Hematopoietic multipotent progenitor cell treated with erythropoietin and hydrocortisone succinate and interleukin-3 and kit ligand, for 15 days (in vitro differentiated cells): ENCODE results near the gene ST6GAL1.
A peak's percentile ranks its signal among the peaks of the same experiment; 100 is the strongest.
"Not testable (repeated sequence)": the region's sequence is repeated elsewhere in the genome, so short reads cannot be mapped to it uniquely, and the experiment has no call there.

Experiments used
- DNase-seq: peaks from one replicate; pipeline ENCODE4 v3.0.0-alpha.2; 2015; ENCODE audit warnings: low spot score

The ST6GAL1 gene

DNA sequence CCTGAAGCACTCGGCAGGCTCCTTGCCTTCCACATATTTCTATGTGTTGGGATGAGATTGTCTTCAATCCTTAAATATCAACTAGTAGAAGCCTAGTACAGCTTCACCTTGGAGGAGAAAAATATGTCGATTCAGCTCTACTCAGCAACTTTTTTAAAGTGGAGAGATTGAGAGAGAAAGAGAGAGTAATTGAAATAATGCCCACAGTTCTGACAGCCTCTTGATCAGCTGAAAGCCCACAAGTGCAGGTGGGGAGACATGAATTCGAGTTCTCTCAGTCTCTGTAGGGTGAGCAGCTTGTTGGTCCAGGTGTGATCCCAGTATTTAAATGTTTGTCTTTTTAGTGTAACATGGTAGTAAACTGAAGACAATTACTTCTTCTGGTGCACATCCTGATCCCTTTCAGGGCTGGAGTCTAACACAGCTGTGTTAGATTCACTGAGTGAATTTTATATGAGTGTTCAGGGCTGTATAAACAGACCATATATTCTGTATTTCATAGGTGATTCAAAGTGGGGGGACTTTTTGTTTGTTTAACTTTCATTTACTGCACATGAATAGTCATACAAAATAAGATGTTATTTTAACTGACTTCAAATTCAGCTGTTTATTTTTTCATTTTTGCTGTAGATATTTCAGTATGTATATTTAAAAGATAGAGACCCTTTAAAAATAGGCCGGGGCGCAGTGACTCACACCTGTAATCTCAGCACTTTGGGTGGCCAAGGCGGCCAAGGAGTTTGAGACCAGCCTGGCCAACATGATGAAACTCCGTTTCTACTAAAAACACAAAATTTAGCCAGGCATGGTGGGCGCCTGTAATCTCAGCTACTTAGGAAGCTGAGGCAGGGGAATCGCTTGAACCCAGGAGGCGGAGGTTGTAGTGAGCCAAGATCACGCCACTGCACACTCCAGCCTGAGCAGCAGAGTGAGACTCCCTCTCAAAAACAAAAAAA lies 64.0 kb downstream of the ST6GAL1 start:
- DNase-seq = no peak

GRCh38 chr3:186996356-186996755 lies 66.0 kb downstream of the ST6GAL1 start:
- DNase-seq = no peak

DNA sequence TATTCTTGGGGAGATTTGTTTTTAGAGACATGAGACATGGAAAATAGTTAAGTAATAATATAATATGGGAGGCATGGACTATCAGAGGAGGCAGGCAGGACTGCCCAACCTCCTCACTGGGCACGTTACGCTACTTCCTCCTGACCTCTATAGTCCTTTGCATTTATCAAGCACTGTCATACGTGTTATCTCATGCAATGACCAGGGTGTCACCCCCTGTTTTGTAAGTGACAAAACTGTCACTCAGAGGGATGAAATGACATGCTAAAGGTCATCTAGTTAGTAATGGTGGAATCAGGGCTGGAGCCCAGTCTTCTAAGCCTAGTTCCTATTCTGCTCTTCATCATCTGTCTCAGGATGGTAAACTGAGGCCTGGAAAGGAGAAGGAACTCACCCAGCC lies 66.7 kb downstream of the ST6GAL1 start:
- DNase-seq = peak; percentile 17

- DNase-seq = no peak
These were observed 67.2 kb downstream of the ST6GAL1 start for GRCh38 chr3:186997473-186997939.

DNA sequence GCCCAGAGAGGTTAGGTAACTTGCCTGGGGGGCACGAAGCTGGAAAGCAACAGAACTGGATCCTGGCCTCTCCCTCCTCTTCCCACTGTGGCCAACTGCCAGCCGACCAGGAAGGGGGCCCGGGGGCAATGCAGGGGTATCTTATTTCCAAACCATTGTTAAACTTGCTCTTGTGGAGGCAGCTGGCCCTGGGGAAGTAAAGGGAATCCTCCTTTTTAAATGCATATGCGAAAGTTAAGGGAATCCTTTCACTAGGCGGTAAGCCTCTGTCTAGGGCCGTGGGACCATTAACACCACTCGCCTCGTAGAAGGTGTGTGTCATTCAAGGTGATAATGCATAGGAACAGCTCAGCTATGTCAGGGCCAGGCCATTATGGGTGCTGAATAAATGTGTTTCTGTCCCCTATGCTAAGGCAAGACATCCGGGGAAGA lies 68.6 kb downstream of the ST6GAL1 start:
- DNase-seq = no peak

- no peak for DNase-seq
These were observed 70.4 kb downstream of the ST6GAL1 start for GRCh38 chr3:187000711-187001151.

DNA sequence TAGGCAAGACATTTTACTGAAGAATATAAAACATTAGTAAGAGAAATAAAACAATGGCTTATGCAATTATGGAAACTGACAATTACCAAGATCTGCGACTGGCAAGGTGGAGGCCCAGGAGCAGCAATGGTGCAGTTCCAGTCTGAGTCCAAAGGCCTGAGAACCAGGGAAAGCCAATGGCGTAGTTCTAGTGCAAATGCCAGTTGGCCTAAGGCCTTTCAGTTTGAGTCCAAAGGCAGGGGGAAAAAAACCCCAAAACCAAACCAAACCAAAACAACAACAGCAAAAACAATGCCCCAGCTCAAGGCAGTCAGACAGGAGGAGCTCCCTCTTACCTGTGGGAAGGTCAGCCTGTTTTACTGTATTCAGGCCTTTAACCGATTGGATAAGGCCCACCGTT lies 72.6 kb downstream of the ST6GAL1 start:
- DNase-seq = no peak

DNA sequence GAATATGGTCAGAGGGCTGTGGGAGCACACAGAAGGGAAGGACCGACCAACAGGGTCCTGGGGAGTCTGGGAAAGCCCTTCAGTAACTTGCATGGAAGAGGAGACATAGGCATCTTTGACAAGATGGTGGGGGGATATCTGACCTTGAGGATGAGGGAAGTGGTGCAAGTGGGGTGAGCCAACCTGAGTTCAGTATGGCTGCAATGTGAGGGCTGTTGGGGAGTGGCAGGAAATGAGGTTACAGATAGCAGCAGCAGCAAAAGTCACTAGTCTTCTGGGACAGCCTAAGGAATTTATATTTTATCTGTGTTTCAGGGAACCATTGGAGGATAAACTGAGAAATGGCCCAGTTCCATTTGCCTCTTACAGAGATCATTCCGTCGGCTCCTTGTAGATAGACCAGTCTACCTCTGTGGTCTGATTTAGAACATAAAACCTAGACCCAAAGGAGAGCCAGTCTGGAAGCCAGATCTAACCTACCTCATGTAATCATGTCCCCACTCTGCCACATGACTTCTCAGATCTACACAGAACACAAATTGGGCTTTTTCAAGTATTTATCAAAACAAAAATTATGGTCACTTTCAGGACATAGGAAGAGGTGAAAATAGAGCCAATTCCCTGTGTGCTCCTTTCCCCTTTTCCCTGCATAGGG lies 75.6 kb downstream of the ST6GAL1 start:
- no peak for DNase-seq

- no peak for DNase-seq
These were observed 76.7 kb downstream of the ST6GAL1 start for GRCh38 chr3:187006864-187007630.

DNA sequence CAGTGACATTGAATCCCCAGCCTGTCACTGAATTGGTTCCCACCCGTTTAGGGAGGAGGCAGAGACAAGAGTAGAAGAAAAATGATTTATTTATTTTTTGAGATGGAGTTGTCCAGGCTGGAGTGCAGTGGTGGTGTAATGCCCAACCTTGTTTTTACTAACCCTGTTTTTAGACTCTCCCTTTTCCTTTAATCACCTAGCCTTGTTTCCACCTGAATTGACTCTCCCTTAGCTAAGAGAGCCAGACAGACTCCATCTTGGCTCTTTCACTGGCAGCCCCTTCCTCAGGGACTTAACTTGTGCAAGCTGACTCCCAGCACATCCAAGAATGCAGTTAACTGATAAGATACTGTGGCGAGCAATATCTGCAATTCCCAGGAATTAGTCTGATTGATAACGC lies 80.1 kb downstream of the ST6GAL1 start:
- DNase-seq = not testable (repeated sequence)

DNA sequence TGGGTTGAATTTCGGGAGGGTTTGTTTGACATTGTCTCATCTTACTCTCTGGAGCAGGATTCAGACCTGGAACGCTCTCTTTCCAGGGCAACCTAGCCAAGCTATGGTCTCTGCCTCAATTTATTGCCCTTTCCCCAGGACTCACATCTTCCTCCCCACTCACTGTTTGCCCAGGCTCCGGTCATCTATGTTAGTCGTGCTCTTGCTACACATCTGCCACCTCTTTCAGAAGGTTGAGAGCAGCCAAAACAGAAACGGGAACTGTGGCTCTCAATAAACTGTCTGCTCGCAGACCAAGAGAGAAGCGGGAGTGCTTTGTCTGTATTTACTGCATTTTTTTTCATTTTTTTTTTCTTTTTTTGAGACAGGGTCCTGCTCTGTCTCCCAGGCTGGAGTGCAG lies 81.6 kb downstream of the ST6GAL1 start:
- no peak for DNase-seq

DNA sequence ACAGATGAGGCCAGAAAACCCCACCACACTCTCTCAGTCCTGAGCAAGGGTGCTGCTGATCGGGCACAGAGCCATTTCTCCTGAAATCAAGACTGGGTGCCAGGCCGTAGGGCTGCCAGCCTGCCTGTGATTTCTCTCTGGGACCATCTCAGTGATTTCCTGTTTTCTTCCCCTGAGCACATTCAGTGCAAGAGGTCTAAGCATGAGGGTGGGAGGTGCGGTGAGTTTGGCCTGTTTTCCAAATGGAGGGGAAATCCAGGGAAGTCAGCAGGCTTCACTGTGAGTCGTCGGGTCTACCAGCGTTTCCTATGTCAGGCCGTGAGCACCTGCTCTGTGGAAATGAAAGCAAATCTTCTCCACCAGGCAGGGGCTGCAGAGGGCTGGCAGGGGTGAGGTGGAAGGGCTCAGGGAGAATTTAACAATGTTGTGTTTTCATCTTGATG lies 82.3 kb downstream of the ST6GAL1 start:
- no peak for DNase-seq

- no peak for DNase-seq
These were observed 82.9 kb downstream of the ST6GAL1 start for GRCh38 chr3:187013159-187013716.

- DNase-seq = no peak
These were observed 84.1 kb downstream of the ST6GAL1 start for GRCh38 chr3:187014417-187014864.

DNA sequence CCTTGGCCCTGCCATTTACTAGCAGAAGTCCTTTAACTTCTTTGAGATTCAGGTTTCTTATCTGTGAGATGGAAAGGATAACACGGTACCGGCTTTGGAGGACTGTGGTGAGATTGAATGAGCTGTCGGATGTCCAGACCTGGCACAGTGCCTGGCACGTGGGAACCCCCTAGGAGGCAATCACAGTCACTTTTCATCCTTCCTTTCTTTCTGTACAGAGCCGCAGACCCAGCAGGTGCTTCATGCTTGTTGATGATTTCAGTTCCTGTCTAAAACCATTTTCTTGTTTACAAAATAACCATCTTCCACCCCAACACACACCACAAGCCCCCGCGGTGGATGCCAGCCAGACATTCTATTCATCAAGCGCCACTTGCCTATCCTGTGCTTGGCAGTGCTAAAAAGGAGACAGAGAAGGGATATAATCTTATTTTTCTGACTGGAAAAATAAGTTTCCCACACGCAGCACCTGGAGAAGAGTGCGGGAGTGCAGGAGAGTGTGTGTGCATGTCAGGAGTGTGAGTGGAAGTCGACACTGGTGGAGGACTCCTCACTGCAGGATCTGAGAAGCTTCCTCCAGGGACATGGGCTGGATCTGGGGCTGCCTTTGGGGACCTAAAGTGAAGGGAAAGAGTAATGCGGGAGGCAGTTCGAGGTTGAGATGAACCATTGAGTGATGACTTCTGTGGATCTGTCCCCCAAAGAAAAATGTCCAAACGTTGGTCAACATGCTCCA lies 85.7 kb downstream of the ST6GAL1 start:
- no peak for DNase-seq

DNA sequence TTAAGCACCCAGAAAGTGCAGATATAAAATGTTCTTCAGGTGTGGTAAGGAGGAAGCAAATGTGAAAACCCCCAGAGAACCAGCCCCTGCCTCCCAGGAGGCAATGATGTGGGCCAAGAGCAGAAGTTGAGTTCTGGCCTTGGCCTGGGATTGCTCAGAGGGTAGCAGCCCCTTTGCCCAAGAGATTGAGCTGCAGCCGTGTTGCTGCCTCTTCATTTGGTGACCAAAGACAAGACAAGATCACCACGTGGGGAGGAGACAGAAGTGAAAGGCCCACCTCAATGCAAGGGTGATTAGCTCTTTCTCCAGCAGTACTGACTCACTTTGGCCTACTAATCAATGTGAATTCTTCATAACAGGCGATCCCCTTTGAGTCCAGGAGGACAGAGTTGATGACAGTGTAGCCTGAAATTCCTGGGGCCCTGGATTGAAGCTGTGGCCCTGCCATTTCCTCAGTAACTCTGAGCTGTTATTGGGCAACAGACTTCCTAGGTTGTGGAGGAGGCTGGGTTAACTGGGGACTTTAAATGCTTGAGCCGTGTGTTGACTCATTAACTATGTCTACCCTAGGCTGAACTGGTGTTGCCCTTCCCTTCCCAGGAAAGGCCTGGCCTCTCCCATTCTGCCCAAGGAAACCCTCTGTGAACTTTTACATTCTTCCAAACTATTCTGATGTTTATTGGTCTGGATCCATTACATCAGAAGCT lies 86.5 kb downstream of the ST6GAL1 start:
- no peak for DNase-seq

DNA sequence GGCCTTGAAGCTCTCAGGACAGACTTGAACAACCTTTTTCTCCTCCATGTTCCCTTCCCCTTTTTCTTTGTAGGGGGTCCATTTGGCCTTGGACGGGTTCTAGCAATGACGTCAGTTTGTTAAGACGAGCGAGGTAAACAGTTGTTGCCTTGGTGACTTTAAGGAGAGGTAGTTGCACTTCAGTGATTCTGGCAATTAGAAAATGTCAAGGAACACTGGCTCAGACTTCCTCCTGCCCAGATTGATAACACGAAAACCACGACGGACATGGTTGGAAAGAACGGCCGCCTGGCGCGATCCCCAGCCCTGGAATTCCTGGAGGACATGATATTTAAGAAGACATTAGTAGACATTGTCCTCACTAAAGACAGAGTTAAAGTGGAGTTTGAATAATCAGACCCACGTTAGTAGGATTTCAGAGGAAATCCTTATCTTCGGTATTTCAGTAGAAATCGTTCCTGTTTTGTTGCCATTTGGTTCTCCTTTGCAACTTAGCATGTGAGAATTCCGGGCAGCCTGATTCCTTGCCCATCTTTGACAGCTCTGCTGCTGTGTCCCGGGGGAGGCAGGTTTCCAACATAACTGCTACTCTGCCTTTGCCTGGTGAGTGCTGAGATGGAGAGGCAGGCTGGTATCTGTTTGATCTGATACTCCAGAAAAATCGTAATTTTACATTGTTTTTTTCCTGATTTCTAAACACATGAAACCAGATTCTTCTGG lies 87.3 kb downstream of the ST6GAL1 start:
- DNase-seq = no peak

DNA sequence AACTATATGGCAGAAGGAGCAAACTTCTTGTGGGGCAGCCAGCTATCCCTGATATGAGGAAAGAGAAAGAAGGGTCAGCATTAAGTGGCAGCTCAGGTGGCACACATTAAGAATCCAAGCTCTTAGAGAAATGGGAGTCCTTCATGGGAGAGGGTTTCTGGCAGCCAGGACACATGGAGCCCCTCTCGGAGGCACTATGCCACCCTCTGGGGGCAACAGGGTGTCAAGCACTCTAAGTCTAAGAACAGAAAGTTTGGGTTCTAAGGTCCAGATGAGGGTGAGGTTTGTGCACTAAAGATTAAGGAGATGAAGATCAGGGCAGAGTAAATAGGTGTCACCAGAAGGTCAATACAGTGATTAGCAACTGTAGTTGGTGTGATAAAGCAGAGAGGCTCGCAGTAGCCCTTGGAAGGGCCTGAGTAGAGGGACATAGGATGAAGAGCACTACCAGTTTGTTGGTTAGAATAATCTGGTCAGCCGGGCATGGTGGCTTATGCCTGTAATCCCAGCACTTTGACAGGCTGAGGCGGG lies 89.3 kb downstream of the ST6GAL1 start:
- DNase-seq = no peak

GRCh38 chr3:187020376-187020775 lies 90.0 kb downstream of the ST6GAL1 start:
- no peak for DNase-seq
